Suprapubic skin (tissue), 3 donors: Measurements from ENCODE around the gene ZNF423.

Experiments
- POLR2AphosphoS5 ChIP-seq, 3 donors: sonication (generic); formaldehyde crosslinking; IDR thresholded peaks; one replicate each; pipeline ENCODE4 v1.6.1; 2017; ENCODE audit warnings: antibody characterized with exemption in 3 of 3
- TF ChIP-seq, protein P1 (sequence below), 2 donors: fragments of 200-600 bp in 1 of 2; fragments of 450-650 bp in 1 of 2; sonication (generic) in 1 of 2; IDR thresholded peaks; one replicate each; pipeline ENCODE4 v1.5.1; 2016 to 2019; ENCODE audit warnings: antibody characterized with exemption in 2 of 2, mild to moderate bottlenecking in 1 of 2, moderate library complexity in 1 of 2

DNA sequence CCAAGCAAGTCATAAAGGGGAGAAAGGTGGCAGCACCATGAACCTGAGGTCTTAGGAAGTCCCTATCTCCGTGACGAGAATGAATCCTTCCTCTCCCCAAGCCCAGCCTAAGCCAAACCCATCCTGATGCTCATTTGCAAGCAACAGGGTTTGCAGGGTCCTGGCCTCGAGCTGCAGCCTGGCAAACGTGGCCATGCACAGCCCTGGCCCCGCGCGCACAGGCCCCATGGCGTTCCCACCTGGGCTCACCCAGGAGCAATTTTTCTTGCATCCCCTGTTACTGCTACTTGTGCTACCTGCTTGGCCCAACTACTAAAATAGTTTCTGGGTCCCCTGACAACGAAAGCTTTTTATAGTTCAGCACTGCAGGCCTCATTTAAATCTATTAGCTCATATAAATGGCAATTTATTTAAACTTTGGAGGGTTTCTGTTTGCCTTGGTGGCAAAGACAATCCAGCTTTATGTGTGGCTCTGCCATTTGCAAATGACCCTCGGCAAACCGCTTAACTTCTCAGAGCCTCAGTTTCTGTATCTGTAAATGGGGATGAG is 340.8 kb downstream of the ZNF423 start:
- TF ChIP-seq, protein P1, sequence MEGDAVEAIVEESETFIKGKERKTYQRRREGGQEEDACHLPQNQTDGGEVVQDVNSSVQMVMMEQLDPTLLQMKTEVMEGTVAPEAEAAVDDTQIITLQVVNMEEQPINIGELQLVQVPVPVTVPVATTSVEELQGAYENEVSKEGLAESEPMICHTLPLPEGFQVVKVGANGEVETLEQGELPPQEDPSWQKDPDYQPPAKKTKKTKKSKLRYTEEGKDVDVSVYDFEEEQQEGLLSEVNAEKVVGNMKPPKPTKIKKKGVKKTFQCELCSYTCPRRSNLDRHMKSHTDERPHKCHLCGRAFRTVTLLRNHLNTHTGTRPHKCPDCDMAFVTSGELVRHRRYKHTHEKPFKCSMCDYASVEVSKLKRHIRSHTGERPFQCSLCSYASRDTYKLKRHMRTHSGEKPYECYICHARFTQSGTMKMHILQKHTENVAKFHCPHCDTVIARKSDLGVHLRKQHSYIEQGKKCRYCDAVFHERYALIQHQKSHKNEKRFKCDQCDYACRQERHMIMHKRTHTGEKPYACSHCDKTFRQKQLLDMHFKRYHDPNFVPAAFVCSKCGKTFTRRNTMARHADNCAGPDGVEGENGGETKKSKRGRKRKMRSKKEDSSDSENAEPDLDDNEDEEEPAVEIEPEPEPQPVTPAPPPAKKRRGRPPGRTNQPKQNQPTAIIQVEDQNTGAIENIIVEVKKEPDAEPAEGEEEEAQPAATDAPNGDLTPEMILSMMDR (IDR thresholded peaks at IDR 0.05): no peak
- TF ChIP-seq POLR2AphosphoS5 (IDR thresholded peaks at IDR 0.05): no peak
